Activated CD8-positive, alpha-beta memory T cell treated with anti-CD3 and anti-CD28 coated beads for 24 hours (primary cell): ENCODE measurements around the gene LRRC27.
A peak's percentile ranks its signal among the peaks of the same experiment; 100 is the strongest.
"Not testable (repeated sequence)": the region's sequence is repeated elsewhere in the genome, so short reads cannot be mapped to it uniquely, and the experiment has no call there.

Source experiments
- DNase-seq: peaks from one replicate; pipeline ENCODE4 v3.0.0-alpha.2; 2020

The LRRC27 gene

GRCh38 chr10:132316133-132316532 is 15.9 kb upstream of the LRRC27 start:
- no peak for DNase-seq

DNA sequence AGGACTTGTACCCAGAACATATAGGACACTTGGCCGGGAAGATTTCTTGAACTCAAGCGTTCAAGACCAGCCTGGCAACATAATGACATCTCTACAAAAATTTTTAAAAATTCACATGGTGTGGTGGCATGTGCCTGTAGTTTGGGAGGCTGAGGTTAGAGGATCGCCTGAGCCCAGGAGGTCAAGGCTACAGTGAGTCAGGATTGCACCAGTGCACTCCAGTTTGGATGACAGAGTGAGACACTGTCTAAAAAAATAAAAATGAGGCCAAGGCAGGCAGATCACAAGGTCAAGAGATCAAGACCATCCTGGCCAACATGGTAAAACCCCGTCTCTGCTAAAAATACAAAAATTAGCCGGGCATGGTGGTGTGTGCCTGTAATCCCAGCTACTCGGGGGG is 14.5 kb upstream of the LRRC27 start:
- DNase-seq = not testable (repeated sequence)

- DNase-seq = peak; percentile 70
Observed at GRCh38 chr10:132319853-132320653, 11.9 kb upstream of the LRRC27 start.

GRCh38 chr10:132320654-132321469 is 11.1 kb upstream of the LRRC27 start:
- DNase-seq = no peak

DNA sequence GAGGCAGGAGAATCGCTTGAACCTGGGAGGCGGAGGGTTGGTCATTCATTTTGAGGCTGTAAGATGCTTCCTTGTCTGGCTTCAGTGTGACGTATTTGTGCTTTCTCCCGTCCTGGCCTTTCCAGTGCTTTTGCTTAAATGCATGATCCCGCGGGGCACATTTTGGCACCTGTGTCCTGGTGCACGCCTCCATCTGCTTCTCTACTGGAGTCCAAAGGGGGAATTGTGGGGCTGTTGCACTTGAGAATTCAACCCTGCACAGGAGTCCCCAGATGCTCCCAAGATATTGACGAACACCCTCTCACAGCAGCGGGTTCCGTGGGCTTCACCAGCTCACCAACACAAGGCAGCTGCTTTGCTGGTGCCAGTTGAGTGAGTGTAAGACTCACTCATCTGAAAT is 10.3 kb upstream of the LRRC27 start:
- no peak for DNase-seq

GRCh38 chr10:132322586-132323048 is 9.4 kb upstream of the LRRC27 start:
- no peak for DNase-seq

DNA sequence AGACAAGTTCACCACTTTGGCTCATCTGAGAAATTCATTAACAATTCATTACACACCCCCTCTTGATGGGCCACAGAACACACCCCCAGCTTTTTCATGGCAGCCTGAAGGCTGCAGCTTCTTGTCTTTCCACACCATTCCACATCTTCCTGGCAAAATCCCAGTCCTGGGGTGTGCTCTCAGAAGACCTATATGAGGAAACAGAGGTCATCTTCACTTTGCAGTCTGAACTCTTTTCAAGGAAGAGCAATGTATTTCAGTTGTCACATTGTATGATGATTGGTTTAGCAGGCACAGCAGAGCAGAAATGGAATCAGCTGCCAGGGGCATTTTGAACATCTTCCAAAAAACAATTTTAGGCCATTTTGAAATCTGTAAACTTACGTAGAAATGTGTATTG is 7.8 kb upstream of the LRRC27 start:
- no peak for DNase-seq

DNA sequence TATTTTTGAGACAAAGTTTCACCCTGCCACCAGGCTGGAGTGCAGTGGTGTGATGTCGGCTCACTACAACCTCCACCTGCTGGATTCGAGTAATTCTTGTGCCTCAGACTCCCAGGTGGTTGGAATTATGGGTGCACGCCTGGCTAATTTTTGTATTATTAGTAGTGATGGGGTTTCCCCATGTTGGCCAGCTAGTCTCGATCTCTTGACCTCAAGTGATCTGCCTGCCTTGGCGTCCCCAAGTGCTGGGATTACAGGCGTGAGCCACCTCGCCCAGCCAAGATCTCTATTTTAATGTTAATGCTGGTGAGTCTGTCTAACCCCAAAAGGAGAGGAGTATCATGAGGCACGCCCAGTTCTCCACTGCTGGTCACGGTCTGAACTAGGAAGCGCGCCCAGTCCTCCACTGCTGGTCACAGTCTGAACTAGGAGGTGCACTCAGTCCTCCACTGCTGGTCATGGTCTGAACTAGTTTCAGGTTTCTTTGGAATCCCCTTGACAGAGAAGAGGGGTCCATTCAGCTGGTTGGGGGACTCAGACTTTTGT is 5.6 kb upstream of the LRRC27 start:
- no peak for DNase-seq

- DNase-seq = no peak
Observed at GRCh38 chr10:132326925-132327324, 5.1 kb upstream of the LRRC27 start.

DNA sequence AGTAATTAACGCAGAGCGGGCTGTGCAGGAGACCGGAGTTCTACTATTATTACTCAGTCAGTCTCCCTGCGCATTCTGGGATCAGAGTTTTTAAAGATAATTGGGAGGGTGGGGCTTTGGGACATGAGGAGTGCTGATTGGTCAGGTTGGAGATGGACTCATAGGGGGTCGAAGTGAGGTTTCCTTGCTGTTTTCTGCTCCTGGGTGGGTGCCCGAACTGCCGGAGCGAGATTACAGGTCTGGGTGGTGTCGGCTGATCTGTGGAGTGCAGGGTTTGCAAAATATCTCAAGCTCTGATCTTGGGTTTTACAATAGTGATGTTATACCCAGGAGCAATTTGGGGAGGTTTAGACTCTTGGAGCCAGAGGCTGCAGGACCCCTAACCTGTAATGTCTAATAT is 3.9 kb upstream of the LRRC27 start:
- no peak for DNase-seq

DNA sequence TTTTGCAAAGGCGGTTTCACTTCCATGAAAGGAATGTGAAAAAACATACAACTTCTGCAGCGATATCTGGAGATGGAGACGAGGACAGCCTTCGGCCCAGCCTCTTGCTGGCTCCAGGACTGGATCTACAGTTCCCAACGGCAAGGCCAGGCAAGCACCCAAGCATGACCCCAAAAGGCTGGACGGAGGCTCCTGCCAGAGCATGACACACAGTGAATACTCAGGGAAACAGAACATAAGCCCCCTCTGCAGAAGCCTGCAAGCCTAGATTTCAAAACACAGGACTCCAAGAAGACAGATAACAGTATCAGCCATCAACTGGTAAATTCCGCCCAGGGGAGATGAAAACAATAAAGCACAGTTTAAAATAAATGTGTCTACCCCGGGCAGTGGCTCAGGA is 3.3 kb upstream of the LRRC27 start:
- DNase-seq = no peak

- DNase-seq = no peak
Observed at GRCh38 chr10:132329565-132330485, 2.2 kb upstream of the LRRC27 start.

DNA sequence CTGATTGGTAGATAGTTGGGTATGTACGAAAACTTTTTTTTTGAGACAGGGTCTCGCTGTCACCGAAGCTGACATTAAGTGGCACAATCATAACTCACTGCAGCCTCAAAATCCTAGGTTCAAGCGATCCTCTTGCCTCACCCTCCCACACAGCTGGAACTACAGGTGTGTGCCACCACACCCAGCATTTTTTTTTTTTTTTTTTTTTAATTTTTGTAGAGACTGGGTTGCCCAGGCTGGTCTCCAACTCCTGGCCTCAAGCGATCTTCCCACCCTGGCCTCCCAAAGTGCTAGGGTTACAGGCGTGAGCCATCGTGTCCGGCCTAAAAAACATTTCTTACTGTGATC is 1.5 kb upstream of the LRRC27 start:
- DNase-seq = no peak

GRCh38 chr10:132332433-132332754 is 401 bp downstream of the LRRC27 start:
- DNase-seq = no peak

DNA sequence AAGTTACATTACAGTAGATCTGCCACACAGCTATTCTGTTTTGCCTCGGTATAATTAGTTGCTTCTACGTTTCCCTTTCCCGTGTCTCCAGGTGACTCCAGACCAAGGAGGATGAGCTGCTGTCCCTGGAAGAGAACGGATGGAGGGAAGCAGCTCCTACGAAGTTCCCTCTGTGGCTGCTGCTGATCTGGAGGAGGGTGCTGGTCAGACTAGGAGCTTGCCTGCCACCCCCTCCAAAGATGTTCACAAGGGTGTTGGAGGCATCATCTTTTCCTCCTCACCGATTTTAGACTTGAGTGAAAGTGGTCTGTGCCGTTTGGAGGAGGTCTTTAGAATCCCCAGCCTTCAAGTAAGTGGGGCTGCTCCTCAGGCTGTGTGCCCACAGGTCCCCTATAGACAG is 1.4 kb downstream of the LRRC27 start:
- DNase-seq = no peak

- no peak for DNase-seq
Observed at GRCh38 chr10:132334631-132335188, 2.7 kb downstream of the LRRC27 start.

- no peak for DNase-seq
Observed at GRCh38 chr10:132335189-132336063, 3.4 kb downstream of the LRRC27 start.

GRCh38 chr10:132336064-132336746 is 4.2 kb downstream of the LRRC27 start:
- DNase-seq = no peak

DNA sequence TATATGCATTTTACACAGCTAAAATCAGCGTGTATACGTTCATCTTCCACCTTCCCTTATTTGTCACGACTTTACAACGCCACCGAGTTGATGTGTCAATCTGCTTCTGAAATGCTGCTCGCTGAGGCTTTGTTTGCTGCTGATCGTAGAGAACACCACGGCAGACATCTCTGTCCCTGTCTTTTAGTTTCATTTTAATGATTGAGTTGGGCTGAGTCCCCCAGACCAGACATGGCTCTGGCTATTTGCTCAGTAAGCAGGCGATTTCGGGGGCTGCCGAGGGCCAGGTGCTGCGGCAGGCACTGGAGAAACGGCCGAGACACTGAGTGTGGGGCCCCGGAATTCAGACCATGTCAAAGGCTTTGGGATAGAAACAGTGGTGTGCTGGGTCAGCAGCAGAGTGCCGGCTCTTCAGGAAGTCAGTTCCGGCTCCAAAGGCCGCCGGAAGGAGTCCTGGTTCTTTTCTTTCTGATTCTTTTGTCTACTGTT is 5.0 kb downstream of the LRRC27 start:
- DNase-seq = no peak

DNA sequence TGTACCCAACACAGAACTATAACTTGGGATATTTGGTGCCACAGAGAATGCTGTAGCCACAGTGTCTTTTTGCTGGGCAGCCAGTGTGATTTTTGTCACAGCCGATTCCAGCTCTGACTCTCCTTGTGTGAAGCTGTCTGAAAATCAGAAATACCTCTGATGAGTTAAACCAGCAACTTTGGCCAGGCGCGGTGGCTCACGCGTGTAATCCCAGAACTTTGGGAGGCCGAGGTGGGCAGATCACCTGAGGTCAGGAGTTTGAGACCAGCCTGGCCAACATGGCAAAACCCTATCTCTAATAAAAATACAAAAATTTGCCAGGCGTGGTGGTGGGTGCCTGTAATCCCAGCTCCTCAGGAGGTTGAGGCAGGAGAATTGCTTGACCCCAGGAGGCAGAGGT is 5.9 kb downstream of the LRRC27 start:
- not testable (repeated sequence) for DNase-seq

- DNase-seq = no peak
Observed at GRCh38 chr10:132338876-132339275, 6.9 kb downstream of the LRRC27 start.
